GM19328 (cell line): Measurements from ENCODE around the gene MORN5.

Source experiments
- ATAC-seq: cut with Tn5 transposase; IDR thresholded peaks from one replicate; pipeline ENCODE4 v1.9.1; 2021; ENCODE audit warnings: mild to moderate bottlenecking, moderate library complexity; ENCODE audit not compliant: unreplicated experiment

MORN5 gene

DNA sequence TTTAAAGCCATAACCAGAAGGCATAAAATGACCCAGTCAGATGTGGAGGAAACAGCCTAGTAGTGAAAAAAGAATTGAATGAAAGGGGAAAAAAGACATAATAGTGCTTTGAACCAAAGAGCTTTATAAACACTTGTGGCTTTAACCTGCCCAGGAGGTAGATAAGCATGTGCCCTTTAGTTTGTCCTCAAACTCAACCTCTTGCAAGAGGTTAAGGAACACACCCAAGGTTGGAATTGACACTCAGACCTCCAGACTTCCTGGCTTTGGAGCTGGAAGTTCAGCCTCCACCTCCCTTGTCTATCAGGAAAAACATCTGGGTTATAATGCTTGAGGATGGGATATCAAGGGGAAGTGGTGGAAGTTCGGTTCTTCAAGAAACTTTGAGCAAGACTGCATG is 16.4 kb upstream of the MORN5 start:
- ATAC-seq: no peak

DNA sequence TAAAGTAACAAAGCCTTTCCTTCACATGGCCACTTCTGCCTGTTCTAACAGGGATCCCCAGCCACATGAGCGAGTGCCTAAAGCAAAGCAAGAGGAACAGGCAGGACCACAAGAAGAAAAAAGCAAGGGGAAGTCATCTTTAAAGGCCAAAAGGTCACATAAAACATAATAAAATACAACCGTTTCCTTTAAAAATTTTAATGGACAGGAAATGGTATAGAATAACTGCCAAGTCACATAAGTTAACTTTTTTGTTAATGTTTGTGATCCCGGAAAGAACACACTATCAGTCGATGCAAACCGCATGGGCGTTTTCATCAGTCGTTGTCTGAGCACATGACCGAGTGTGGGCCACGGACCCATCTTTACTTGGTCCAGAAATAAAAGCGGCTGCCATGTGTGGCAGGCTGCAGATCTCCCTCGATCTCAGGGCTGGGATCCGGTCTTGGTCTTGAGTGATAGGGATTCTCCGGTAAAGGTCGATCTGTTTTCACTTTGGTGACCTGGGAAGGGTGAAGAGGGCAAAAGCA is 15.8 kb upstream of the MORN5 start:
- ATAC-seq: no peak

DNA sequence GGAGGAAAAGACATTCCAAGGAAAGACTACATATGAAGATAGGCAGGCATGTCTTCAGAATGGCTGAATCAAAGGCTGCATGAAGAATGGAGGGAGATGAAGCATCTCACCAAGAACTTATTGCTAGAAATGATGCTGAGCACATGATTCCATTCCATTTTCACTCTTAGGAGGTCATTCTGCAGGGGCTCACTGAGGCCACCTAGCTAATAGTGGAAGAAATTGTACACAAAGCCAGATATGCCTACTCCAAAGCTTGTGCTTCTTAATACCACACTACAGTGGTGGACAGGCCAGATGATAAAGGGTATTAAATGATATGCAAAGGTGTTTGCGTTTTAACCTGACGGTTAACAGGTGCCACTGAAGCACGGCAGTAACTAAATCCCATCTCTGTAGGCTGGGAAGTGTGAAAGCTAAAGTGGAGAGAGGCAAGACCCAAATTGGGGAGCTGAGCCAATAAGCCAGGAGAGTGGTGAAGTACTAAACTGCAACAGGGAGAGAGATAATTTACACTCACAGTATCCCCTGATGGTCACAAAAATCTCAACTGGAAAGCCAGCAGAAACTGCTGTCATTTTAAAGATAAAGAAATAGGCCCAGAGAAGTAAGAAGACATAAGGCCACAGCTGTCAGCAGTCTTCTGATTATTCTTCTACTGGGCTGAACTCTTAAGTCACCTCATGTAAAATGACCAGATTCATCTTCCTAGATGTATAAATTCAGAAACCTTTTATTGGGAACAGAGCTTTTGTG is 14.7 kb upstream of the MORN5 start:
- no peak for ATAC-seq

DNA sequence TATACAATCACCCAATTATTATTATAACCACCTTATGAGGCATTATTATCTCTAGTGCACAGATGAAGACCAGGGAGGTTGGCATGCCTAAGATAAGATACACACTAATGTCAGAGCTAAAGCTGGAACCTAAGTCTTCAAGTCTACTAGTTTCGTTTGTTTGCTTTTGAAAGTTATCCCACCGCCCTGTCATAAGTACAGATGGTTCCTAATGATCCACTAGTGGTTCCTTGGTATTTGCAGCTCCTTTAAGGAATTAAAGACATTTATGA is 14.2 kb upstream of the MORN5 start:
- ATAC-seq: no peak

DNA sequence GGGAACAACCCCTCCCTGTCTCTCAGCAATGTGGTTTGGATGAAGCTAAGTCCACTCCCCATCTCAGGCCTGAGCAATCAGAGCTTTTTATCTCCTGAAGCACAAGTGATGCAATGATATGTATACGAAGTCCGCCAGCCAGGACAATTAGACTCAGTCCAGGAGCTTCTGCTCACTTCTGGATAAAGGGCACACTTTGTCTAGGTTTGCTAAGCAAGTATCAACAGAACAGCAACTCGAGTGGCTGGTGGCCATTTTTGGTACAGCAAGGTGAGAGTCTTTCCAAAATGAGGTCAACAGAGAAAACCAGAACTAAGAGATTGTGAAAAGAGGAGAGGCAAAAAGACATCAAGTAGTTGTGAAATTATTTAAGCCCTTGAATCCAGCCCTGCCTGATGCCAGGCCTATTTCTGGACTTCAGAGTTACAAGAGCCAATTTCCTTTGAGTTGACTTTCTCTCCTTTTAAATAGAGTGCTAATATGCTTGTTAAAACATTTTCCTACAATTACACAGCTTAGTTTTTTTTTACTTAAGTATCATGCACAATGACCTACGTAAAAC is 8.4 kb upstream of the MORN5 start:
- no peak for ATAC-seq

DNA sequence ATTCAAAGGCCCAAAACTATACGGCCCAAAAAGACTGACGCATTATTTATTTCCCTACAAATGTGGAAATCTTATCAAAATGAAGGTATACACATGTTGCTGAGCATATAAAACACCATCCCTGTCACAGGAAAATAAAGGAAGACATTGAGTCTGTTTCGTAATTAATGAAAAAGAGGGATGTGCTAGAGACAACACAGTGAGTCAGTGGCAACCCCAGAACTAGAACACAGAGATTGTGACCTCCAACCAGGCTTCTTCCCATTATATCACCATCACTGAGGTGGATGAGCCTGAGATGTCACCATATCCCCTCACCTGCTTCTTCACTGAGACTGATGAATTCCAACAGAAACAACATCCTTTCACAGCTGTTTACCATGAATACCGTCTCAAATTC is 3.9 kb upstream of the MORN5 start:
- no peak for ATAC-seq

DNA sequence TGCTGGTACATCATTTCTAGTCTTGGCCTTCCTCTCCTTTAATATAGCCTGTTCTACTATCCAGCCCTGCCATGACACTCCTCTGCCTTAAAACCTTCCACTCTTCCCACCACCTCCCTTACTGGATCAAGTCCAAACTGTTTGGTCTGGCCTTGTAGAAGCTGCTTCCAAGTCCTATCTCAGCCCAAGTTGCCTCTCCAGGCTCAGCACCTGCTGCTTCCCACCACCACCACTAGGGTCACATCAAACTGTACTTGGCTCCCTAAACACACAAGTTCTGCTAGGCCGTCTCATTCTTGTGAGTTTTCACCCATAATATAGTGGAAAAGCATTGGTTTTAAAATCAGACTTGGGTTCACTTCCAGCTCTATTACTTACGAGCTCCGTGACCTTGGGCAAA is 1.5 kb upstream of the MORN5 start:
- ATAC-seq: no peak

DNA sequence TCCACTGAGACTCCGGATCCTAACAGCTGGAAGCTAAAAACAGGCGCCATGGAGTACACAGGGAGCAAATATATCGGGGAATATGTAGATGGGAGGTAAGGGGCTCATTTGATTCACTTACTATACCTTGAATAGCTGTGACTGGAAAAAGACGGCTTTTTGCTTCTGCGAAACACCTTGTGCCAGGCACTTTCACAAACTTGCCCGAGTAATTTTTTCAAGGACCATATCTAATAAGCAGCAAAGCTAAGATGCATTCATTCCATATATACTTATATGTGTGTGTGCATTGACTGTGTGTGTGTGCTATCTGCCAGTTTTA is 178 bp downstream of the MORN5 start:
- no peak for ATAC-seq

DNA sequence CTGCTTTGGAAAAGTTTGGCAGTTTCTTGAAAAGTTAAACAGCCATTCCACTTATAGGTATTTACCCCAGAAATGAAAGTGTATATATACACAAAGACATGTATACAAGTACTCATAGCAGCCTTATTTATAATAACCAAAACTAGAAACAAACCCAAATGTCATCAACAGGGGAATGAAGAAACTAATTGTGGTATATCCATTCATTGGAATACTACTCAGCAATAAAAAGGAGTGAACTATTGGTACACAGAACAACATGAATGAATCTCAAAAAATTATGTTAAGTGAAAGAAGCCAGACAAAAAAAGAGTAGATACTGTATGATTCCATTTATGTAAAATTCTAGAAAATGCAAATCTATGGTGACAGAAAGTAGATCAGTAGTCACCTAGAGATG is 2.7 kb downstream of the MORN5 start:
- no peak for ATAC-seq

DNA sequence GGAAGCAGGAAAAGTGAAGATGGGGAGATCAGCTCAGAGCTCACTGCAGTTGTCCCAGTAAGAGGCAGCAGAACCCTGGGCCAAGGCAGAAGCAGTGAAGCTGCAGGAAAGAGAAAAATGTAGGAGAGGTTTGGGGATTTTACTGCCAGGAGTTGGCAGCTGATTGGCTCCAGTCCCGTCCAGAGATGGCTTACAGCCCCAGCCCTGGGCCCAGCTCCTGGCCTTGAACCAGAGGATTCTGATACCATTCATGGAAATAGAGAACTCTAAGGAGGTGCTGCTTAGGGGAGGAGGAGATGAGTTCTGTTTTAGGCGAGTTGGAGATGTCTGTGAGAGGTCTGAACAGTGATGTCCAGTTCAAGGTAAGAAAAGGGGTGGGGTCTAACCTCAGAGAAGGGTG is 4.6 kb downstream of the MORN5 start:
- ATAC-seq: no peak

DNA sequence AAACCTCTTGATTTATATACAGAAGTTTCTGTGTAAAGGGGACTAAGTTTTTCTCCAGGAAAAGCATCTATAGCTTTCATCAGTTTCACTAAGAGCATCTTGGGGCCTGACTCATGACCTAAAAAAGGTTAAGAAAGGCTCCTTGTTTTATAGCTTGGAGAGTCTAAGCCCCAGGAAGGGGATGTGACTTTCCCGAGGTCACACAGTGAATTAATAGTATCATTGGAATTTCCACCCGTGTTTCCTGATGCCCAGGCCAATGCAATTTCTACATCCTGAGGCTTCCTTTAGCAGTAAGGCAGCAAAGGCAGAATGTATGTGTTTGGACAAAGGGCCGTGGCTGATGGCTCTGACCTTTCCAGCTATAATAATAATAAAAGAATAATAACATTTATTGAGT is 8.6 kb downstream of the MORN5 start:
- ATAC-seq: no peak

DNA sequence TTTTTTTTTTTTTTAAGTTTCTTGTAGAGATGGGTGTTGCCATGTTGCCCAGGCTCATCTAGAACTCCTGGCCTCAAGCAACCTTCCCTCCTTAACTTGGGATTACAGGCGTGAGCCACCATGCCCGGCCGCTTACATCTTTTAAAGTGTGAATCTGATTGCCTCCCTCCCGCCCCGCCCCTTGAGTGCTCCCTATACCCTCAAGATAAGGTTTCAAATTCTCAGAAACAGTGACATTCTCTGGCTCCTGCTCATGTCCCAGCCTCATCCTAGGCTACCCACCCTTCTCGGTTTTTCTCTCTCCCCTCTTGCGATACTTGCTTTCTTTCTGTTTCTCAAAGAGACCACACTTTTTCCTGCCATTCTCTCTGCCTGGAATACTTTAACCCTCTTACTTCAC is 12.4 kb downstream of the MORN5 start:
- ATAC-seq: no peak

DNA sequence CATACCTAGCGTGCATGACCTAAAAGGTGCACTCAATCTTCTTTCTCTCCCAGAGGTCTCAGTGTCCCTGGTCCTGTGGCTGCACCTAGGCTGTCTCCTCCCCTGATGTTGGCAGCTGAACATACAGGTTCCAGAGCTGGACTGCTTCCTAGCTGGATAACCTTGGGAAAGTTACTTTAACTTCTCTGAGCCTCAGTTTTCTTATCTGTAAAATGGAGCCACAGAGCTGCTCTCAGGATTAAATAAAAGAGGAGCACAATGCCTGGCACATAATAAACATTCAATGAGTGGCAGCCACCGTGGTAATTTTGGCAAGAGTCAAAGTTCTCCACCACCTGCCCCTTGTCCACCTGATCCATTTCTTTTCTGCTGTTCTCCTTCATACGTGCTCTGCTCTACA is 14.0 kb downstream of the MORN5 start:
- no peak for ATAC-seq

DNA sequence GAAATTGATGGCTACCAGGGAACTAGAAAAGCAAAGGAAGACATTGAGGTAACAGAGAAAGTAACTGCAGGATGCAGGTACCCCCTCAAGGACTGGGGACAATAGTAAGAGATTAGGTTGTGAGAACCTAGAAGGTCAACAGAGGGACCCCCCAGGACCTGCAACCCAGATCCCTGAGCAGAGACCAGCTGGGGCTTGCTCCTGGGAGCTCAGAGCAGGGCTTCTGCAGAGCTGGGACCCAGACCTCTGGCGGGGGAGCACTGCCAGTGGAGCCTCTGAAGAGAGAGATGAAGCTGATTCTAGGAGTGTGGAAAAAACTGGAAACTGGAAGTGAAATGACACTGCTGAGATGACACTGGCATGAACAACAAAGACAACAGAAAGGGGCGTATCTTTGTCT is 17.2 kb downstream of the MORN5 start:
- ATAC-seq: no peak

DNA sequence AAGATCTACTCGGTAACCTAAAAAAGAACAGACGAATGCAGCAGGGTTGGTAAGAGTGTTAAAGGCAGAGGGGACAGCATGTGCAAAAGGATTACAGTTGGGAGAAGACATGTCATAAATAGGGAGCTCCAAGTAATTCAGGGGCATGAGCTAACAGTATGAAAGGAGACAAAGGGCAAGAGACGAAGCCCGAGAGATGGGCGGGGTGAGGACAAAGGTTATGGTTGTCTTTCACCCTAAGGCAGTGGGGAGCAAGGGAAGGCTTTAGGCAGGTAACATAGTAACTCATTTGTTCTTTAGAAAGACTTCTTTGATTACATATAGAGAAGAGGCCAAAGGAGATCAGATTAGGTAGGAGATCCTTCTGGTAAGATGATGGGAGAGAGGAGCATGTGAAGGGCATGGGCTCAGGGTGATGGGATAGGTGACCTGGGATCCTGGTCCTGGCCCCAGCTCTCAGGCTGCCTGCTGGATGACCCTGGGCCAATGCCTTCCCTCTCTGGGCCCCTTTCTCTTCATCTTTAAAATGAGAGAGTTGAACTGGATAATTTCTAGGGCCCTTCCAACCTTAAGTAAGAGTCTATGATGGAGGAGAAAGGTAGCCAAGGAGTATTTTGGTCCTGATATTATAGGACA is 19.5 kb downstream of the MORN5 start:
- ATAC-seq: no peak

DNA sequence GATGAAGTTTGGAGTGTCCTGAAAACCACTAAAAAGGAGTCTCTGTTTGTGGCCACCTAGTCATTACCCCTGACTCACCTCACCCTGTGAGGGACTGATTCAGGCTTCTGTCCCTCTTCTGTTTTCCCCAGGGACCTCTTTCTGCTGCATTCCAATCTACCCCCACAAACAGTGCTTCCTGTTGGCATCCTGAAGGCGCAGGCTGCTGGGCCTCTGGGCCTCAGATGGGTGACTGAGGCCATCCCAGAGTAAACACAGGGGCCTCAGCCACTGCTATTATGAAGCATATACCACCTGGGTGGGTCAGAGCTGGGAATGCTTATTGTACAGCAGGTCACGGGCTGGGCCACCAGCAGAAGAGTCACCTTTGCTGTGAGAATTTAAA is 20.0 kb downstream of the MORN5 start:
- no peak for ATAC-seq

DNA sequence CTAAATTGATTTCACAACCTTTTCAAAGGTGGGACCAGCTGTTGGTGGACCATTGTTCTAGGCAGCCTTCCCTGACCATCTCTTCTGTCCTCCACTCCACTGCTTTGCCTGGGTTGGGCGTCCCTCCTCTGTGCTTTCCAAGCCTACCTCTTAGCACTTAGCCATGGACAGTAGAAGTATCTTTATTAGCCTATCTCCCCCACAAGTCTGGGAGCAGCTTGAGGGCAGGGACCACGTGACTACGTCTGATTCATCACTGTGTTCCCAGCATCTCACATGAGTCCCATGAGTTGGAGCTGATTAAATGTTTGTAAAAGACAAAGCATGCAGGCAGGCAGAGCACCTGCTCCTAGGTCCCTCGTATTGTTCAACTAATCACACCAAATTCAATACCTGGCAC is 20.9 kb downstream of the MORN5 start:
- ATAC-seq: no peak

DNA sequence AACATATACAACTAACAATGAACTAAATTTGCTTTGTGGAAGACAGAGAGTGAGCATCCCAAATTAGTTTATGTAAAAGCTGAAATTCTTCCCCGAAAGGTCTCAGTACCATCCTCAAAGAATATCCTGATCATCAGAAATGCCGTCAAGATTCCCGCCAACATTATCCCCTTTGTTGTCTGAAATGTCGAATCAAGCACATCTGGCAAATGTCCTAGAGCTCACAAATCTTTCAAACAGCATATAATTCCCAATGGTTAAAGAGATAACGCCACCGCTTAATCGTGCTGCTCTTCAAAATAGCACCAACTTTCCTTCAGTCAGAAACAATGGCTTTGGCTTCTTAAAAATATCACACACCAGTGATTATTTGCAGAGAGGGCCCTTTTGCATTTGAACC is 23.8 kb downstream of the MORN5 start:
- ATAC-seq: no peak

DNA sequence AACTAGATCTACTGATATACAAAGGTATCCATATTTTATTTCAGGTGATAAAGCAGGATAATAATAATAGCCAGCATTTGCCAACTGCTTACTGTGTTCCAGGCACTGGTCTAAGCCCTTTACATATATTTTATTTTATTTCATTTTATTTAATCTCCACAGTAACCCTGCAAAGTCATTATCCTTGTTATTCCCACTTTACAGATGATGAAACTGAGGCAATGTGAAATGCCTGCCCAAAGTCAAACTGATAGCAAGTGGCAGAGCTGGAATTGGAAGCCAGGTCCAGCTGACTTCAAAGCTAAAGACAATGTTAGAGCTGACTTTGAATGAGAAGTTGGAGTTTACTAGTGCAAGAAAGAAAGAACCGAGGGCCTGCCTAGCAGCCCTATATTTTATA is 24.8 kb downstream of the MORN5 start:
- ATAC-seq: no peak

DNA sequence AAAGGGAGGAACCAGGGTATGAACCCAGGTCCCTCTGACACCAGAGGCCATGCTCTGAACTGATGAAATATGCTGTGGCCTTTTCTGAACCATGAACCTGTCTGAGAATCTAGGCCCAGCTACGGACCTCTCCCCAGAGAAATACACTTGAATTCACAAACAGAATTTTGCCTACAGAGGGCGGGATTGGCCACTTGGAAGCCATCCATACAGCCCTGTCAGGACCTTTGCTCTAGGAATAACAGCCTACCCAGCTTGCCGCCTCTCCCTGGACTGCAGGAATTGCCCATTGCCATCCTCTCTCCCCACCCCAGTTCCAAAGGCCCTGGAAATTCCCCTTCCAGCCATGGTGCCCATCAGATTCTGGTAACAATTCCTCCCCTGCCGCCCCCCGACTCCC is 26.6 kb downstream of the MORN5 start:
- no peak for ATAC-seq

DNA sequence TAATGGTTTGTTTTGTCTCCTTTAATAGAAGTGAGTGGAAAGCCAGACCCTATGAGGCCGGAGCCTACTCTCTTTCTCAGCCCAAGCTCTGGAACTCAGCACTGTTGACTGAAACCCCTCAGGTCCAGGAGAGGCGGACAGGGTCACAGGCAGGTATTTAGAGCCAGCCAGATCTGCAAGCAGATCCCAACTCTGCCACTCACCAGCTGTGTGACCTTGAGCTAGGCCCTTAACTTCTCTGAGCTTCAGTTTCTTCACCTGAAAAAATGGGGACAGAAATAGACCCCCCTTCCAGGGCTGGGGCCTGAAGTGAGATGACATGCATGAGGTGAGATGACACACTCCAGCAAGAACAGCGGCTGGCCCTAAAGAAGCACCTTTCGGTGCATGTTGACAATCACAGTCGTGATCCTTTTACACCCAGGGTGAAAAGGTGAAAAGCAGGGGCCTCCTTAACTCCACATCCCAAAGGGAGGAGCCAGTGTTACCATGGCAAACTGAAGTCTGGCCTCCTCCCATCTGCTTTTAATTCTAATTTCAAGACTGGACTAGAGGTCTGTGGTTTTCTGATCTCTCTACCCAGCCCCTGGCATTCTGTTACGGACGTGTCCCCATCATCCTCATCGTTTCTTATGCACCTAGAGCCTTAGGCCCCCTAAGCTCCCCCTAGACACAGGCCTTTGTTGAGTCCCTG is 27.2 kb downstream of the MORN5 start:
- ATAC-seq: no peak

DNA sequence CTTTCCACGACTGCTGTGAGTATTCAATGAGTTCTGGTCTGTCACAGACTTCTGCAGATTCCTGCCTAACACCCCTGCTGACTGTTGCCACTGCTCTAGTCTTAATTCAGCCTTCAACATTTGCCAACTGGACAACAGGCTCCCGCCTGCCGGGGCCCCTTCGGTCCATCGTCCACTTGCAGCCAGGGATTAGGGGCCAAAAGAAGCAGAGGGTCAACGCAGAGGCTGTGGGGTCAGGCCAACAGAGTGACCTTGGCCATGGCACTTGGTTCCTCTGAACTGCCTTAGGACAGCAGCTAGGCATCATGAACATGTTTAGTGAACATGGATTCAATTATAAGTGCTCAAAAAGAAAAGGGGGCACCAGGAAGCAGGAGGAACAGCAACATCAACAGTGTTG is 28.7 kb downstream of the MORN5 start:
- ATAC-seq: no peak
